ENCODE results near the gene ACOT12. TPM values are rescaled to one million over a fixed set of nuclear protein-coding genes. Genes with fewer than 3 reads are reported as not detected.

ACOT12 gene
- not detected in 2 replicates for total RNA-seq

GRCh38 chr5:81393783-81394718, at the start of gene ACOT12:
ACOT12 (minus strand) TSS chr5:81394134; CDS start chr5:81394114, 20 bp downstream.

GRCh38 chr5:81301271-81302015, 92.5 kb downstream of the ACOT12 start, which contains the start of gene ZCCHC9:
ZCCHC9 (plus strand) TSS chr5:81301587; CDS start chr5:81304758, 3,171 bp downstream.

Other genes with a start within 250 kb of the ACOT12 start
- gene CKMT2, start 160.8 kb downstream of the ACOT12 start, total RNA-seq = 0.54 and 0.69 TPM in 2 replicates
- gene ZCCHC9, start 92.5 kb downstream of the ACOT12 start, total RNA-seq = 13.9 and 19.9 TPM in 2 replicates